Measurements from ENCODE around the gene ACOX2. TPM values are rescaled to one million over a fixed set of nuclear protein-coding genes. Genes with fewer than 3 reads are reported as not detected.
"Not testable (repeated sequence)": the region's sequence is repeated elsewhere in the genome, so short reads cannot be mapped to it uniquely, and the experiment has no call there.

ACOX2 gene
- total and polyA plus RNA-seq, 2 of the 8 experiments (the other 6 are each of a cell fraction or from before 2014, with no cell fraction given): 3.2 to 9.2 TPM

DNA sequence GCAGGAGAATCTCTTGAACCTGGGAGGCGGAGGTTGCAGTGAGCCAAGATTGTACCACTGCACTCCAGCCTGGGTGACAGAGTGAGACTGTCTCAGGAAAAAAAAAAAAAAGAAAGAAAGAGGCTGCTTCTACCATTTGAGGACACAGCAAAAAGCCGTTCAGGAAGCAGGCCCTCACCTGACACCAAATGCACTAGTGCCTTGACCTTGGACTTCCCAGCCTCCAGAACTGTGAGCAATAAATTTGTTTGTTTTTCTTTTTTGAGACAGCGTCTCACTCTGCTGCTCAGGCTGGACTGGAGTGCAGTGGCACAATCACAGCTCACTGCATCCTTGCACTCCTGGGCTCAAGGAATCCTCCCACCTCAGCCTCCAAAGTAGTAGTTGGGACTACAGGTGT is 9.6 kb downstream of the ACOX2 start:
- H4K8ac ChIP-seq (ENCODE audit: extremely low read depth, insufficient read depth, low read length); H2BK120ac ChIP-seq (replicated peaks; ENCODE audit: low read depth, low read length); FAIRE-seq; H2BK5ac ChIP-seq (ENCODE audit: low read depth, low read length); H3K4ac ChIP-seq (replicated peaks; ENCODE audit: insufficient read length, low read depth, low read length); H3K56ac ChIP-seq (replicated peaks; ENCODE audit: insufficient read length, low read depth, low read length); H4K20me1 ChIP-seq (replicated peaks in 1 of 2; ENCODE audit: control insufficient read depth in 1 of 2, insufficient read depth in 2 of 2, low read length in 2 of 2); H3K23me2 ChIP-seq (ENCODE audit: low read depth, low read length); H3K14ac ChIP-seq (ENCODE audit: insufficient read length); H3K79me1 ChIP-seq (ENCODE audit: low read depth, low read length); H3K4me3 ChIP-seq (ENCODE audit: extremely low read depth in 1 of 4, insufficient read depth in 2 of 4, low read depth in 3 of 4, low read length in 4 of 4); H4K91ac ChIP-seq (replicated peaks; ENCODE audit: insufficient read length, low read length); DNase-seq (ENCODE audit: low read depth in 1 of 2, low spot score in 2 of 2); H3K18ac ChIP-seq (ENCODE audit: extremely low read depth, low read length); H3K23ac ChIP-seq (ENCODE audit: insufficient read length); H3K9ac ChIP-seq (replicated peaks in 1 of 4; ENCODE audit: extremely low read depth in 1 of 4, low read depth in 3 of 4, low read length in 3 of 4); H4K5ac ChIP-seq (ENCODE audit: insufficient read length, low read depth, low read length); H2AFZ ChIP-seq (ENCODE audit: low read length); H3K36me3 ChIP-seq (ENCODE audit: control insufficient read depth in 2 of 4, insufficient read depth in 4 of 4, low read length in 3 of 4); H2AK5ac ChIP-seq (ENCODE audit: low read depth, low read length); H3K79me2 ChIP-seq (ENCODE audit: control insufficient read depth in 1 of 2, insufficient read depth in 2 of 2, low read length in 2 of 2); H3K27ac ChIP-seq (ENCODE audit: low read depth, low read length); H3K4me1 ChIP-seq (replicated peaks in 1 of 4; ENCODE audit: control insufficient read depth in 3 of 4, insufficient read depth in 4 of 4, low read length in 3 of 4); H2BK12ac ChIP-seq (ENCODE audit: low read depth, low read length); H3K27me3 ChIP-seq (replicated peaks in 1 of 4; ENCODE audit: control insufficient read depth in 3 of 4, extremely low read depth in 1 of 4, insufficient read depth in 3 of 4, low read length in 3 of 4); H2BK20ac ChIP-seq (ENCODE audit: low read length); H3K9me3 ChIP-seq (ENCODE audit: insufficient read depth in 2 of 2, low read depth in 1 of 2, low read length in 1 of 2); H3K4me2 ChIP-seq (ENCODE audit: insufficient read depth in 1 of 2, low read depth in 2 of 2, low read length in 2 of 2); H2BK15ac ChIP-seq (ENCODE audit: low read length): not testable (repeated sequence)
- WGBS, 2 experiments (ENCODE audit: extremely low coverage in 1 of 2, insufficient coverage in 1 of 2, insufficient read length in 1 of 2, insufficient replicate concordance in 2 of 2, low coverage in 1 of 2, low lambda C conversion rate in 2 of 2, missing lambda C conversion rate in 1 of 2): 94% methylated on average over 3 of the region's 3 CpGs; no CpG with 5 or more reads in 1 of the 2 experiments
- ChIA-PET CTCF (ENCODE audit: partially characterized antibody) (interaction anchor here (0.9 to 6.4 kb wide), 14 partner anchors 9 to 586 kb away, joined by 3 to 64 read pairs (median 4); partner anchors contain the start of genes ACOX2 and FAM107A), POLR2A (ENCODE audit: partially characterized antibody) (interaction anchor here (1.2 kb wide), 1 partner anchor 93 kb away, joined by 3 read pairs; no protein-coding TSS in a partner anchor)

Measured in H1 (cell line).